K562 (cell line): ENCODE data around the gene SCP2. TPM values are rescaled to one million over a fixed set of nuclear protein-coding genes. Genes with fewer than 3 reads are reported as not detected.

ENCODE experiments used
- ARID1B ChIP-seq: fragments of 450-650 bp; IDR thresholded peaks from 2 replicates; pipeline ENCODE4 v1.6.1; 2016; ENCODE audit warnings: antibody characterized with exemption, mild to moderate bottlenecking, inconsistent platforms
- BCL6 ChIP-seq: fragments of 250-450 bp; sonication (Bioruptor Pico); IDR thresholded peaks from 2 replicates; pipeline ENCODE4 v1.4.0; 2020
- FOXK1 ChIP-seq: sonication (generic); formaldehyde crosslinking; IDR thresholded peaks from 2 replicates; pipeline ENCODE4 v1.8.0; 2022; ENCODE audit warnings: missing genetic modification reagents, mild to moderate bottlenecking, borderline replicate concordance
- FOXK2 ChIP-seq, 2 experiments: fragments of 450-650 bp; IDR thresholded peaks in 1 of 2; conservative IDR thresholded peaks in 1 of 2; 2 replicates each; pipeline ENCODE4 v1.6.1; 2016; ENCODE audit warnings: low read depth in 2 of 2, mild to moderate bottlenecking in 1 of 2
- NFE2L1 ChIP-seq: fragments of 450-650 bp; IDR thresholded peaks from 2 replicates; pipeline ENCODE4 v1.6.1; 2016; ENCODE audit warnings: missing genetic modification characterization, low read depth, mild to moderate bottlenecking, missing compliant biosample characterization, moderate library complexity, borderline replicate concordance
- NR2C1 ChIP-seq, 2 experiments: fragments of 450-650 bp; IDR thresholded peaks; 2 replicates each; pipeline ENCODE4 v1.6.1; 2017; ENCODE audit warnings: mild to moderate bottlenecking in 2 of 2, antibody characterized with exemption in 1 of 2, inconsistent platforms in 1 of 2, missing compliant biosample characterization in 1 of 2, missing genetic modification characterization in 1 of 2
- RB1 ChIP-seq: fragments of 450-650 bp; IDR thresholded peaks from 2 replicates; pipeline ENCODE4 v1.6.1; 2017; ENCODE audit warnings: low read depth, mild to moderate bottlenecking
- RBBP5 ChIP-seq: fragments of 200-600 bp; sonication (generic); IDR thresholded peaks from 2 replicates; pipeline ENCODE4 v1.6.1; 2012; ENCODE audit warnings: borderline replicate concordance, mild to moderate bottlenecking, low read length, control low read depth, inconsistent platforms; ENCODE audit not compliant: insufficient read depth, poor library complexity, severe bottlenecking
- SP1 ChIP-seq: sonication (generic); formaldehyde crosslinking; IDR thresholded peaks from 2 replicates; pipeline ENCODE4 v1.8.1; 2022; ENCODE audit warnings: mild to moderate bottlenecking, missing genetic modification reagents
- TAF1 ChIP-seq: IDR thresholded peaks from 2 replicates; pipeline ENCODE4 v1.6.1; 2011; ENCODE audit warnings: mild to moderate bottlenecking, low read length, moderate library complexity; ENCODE audit not compliant: insufficient read depth, control insufficient read depth, severe bottlenecking; ENCODE audit errors: extremely low read depth
- TAF7 ChIP-seq: fragments of 450-650 bp; IDR thresholded peaks from 2 replicates; pipeline ENCODE4 v1.6.1; 2016; ENCODE audit warnings: missing genetic modification characterization, missing compliant biosample characterization
- TSC22D4 ChIP-seq: fragments of 450-650 bp; IDR thresholded peaks from 2 replicates; pipeline ENCODE4 v1.6.1; 2016; ENCODE audit warnings: missing genetic modification characterization, missing biosample characterization, control low read depth
- YBX1 ChIP-seq: fragments of 450-650 bp; IDR thresholded peaks from 2 replicates; pipeline ENCODE4 v1.7.1; 2016; ENCODE audit warnings: mild to moderate bottlenecking
- ZNF507 ChIP-seq: conservative IDR thresholded peaks from 2 replicates; pipeline ENCODE4 v1.6.1; 2017; ENCODE audit warnings: missing genetic modification characterization, missing compliant biosample characterization
- ZNF668 ChIP-seq: fragments of 250-450 bp; sonication (Bioruptor Pico); IDR thresholded peaks from 2 replicates; pipeline ENCODE4 v1.8.0; 2022; ENCODE audit warnings: mild to moderate bottlenecking, inconsistent platforms
- ZNF76 ChIP-seq: fragments of 250-450 bp; sonication (Bioruptor Pico); IDR thresholded peaks from 2 replicates; pipeline ENCODE4 v1.4.0; 2020; ENCODE audit warnings: mild to moderate bottlenecking, moderate library complexity, borderline replicate concordance
- ZNF780A ChIP-seq: fragments of 250-450 bp; sonication (Bioruptor Pico); IDR thresholded peaks from 2 replicates; pipeline ENCODE4 v1.5.0; 2021; ENCODE audit warnings: mild to moderate bottlenecking
- polyA plus RNA-seq, 8 experiments: library from polyadenylated mRNA; depleted of rRNA in 4 of 8; stranded (reverse) in 5 of 8; unstranded in 3 of 8; fragments of >200 nt; fragmentation: Nextera tagmentation in 2 of 8; fragmentation: Illumina TruSeq in 1 of 8; extraction: Ambion mirVana in 2 of 8; extraction: Trizol in 1 of 8; gene quantifications; 2 replicates each; pipeline versions ENCODE4 v1.2.1 to v1.2.3, GENCODE V29; 2011 to 2014; ENCODE audit warnings: inconsistent platforms in 1 of 8, missing spikeins in 1 of 8
- total RNA-seq, 7 experiments: library from RNA; depleted of rRNA in 6 of 7; stranded (reverse); fragments of >200 nt in 6 of 7; fragmentation: Illumina TruSeq in 2 of 7; extraction: Trizol in 2 of 7; gene quantifications; 2 replicates each; pipeline versions ENCODE4 v1.2.1 to v1.2.3, GENCODE V29; 2011 to 2021; ENCODE audit warnings: low replicate concordance in 1 of 7
- TF ChIP-seq, protein P1 (sequence below): fragments of 250-450 bp; sonication (Bioruptor Pico); IDR thresholded peaks from 2 replicates; pipeline ENCODE4 v1.5.1; 2021; ENCODE audit warnings: mild to moderate bottlenecking
- TF ChIP-seq, protein P2 (sequence below): fragments of 200-800 bp; sonication (Bioruptor generic); IDR thresholded peaks from 2 replicates; pipeline ENCODE4 v1.6.1; 2017; ENCODE audit warnings: missing genetic modification characterization, missing compliant biosample characterization
- TF ChIP-seq, protein P3 (sequence below): fragments of 250-450 bp; sonication (Bioruptor Pico); IDR thresholded peaks from 2 replicates; pipeline ENCODE4 v1.5.0; 2021; ENCODE audit warnings: mild to moderate bottlenecking, borderline replicate concordance
- TF ChIP-seq, protein P4 (sequence below): sonication (generic); formaldehyde crosslinking; IDR thresholded peaks from 2 replicates; pipeline ENCODE4 v1.8.1; 2022; ENCODE audit warnings: missing genetic modification reagents

SCP2 gene
- total and polyA plus RNA-seq, 9 of the 15 experiments (the other 6 are each of a cell fraction or from before 2014, with no cell fraction given): 63.8 to 258 (median 106) TPM

DNA sequence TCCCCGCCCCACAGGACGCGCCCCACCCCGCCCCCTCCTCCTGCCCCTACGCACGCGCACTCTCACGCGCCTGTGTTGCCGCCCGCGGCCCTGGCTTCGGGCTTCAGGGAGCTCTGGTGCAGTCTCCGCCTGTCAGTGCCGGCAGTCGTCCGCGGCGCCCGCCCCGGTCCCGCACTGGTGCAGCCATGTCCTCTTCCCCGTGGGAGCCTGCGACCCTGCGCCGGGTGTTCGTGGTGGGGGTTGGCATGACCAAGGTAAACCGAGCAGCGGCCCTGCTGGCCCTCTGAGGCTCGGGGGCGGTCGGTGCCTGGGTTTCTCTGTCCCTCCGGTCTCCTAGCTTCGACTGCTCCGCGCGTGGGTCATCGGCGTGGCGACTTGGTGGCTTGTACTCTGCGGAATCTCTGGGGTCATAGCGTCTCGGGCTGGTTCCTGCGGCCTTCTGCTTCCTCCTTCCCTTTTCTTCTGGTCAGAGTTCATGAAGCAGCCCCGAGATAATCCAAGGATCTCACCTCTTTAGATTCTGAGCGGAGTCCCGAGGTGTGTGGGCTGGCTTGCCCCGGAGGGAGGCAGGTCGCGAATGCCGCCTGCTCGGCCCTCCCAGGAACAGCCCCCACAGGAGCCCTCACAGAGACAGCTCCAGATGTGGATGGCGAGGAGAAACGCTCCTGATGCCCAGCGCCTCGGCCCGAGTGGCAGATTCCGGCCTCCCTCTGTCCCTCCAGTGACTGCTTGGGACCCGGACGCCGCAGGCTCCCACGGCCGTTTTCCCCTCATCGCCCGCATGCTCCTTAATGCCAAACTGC, at the start of gene SCP2 (continued):
- TF ChIP-seq TAF1 (peak; percentile 38), NR2C1 (IDR thresholded peaks at IDR 0.05) (no peak; the same call in 1 of the 2 replicates), NR2C1 (tag; IDR thresholded peaks at IDR 0.05) (peak; percentile 50; the same call in 1 of the 2 replicates), SP1 (CRISPR knock-in tag) (peak; percentile 43; the same call in 1 of the 2 replicates), FOXK1 (CRISPR knock-in tag) (peak; percentile 34; the same call in 1 of the 2 replicates), YBX1 (no peak), ZNF780A (no peak), ZNF507 (no peak), ARID1B (no peak), RBBP5 (peak; percentile 73), TSC22D4 (tag) (no peak), TAF7 (tag) (no peak), FOXK2 (conservative IDR thresholded peaks at IDR 0.05 in 1 of 2, IDR thresholded peaks at IDR 0.05 in 1 of 2; ENCODE audit: low read depth in 2 of 2) (no peak), BCL6 (CRISPR knock-in tag) (no peak), ZNF668 (CRISPR knock-in tag) (no peak), NFE2L1 (tag) (no peak), RB1 (peak; percentile 23; the same call in 1 of the 2 replicates), ZNF76 (CRISPR knock-in tag) (no peak)
- TF ChIP-seq, protein P1, sequence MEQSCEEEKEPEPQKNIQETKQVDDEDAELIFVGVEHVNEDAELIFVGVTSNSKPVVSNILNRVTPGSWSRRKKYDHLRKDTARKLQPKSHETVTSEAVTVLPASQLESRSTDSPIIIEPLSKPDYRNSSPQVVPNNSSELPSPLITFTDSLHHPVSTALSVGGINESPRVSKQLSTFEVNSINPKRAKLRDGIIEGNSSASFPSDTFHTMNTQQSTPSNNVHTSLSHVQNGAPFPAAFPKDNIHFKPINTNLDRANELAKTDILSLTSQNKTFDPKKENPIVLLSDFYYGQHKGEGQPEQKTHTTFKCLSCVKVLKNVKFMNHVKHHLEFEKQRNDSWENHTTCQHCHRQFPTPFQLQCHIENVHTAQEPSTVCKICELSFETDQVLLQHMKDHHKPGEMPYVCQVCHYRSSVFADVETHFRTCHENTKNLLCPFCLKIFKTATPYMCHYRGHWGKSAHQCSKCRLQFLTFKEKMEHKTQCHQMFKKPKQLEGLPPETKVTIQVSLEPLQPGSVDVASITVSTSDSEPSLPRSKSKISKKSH (CRISPR knock-in tag): no peak
- TF ChIP-seq, protein P2, sequence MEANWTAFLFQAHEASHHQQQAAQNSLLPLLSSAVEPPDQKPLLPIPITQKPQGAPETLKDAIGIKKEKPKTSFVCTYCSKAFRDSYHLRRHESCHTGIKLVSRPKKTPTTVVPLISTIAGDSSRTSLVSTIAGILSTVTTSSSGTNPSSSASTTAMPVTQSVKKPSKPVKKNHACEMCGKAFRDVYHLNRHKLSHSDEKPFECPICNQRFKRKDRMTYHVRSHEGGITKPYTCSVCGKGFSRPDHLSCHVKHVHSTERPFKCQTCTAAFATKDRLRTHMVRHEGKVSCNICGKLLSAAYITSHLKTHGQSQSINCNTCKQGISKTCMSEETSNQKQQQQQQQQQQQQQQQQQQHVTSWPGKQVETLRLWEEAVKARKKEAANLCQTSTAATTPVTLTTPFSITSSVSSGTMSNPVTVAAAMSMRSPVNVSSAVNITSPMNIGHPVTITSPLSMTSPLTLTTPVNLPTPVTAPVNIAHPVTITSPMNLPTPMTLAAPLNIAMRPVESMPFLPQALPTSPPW: peak; percentile 78
- TF ChIP-seq, protein P3, sequence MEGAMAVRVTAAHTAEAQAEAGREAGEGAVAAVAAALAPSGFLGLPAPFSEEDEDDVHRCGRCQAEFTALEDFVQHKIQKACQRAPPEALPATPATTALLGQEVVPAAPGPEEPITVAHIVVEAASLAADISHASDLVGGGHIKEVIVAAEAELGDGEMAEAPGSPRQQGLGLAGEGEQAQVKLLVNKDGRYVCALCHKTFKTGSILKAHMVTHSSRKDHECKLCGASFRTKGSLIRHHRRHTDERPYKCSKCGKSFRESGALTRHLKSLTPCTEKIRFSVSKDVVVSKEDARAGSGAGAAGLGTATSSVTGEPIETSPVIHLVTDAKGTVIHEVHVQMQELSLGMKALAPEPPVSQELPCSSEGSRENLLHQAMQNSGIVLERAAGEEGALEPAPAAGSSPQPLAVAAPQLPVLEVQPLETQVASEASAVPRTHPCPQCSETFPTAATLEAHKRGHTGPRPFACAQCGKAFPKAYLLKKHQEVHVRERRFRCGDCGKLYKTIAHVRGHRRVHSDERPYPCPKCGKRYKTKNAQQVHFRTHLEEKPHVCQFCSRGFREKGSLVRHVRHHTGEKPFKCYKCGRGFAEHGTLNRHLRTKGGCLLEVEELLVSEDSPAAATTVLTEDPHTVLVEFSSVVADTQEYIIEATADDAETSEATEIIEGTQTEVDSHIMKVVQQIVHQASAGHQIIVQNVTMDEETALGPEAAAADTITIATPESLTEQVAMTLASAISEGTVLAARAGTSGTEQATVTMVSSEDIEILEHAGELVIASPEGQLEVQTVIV (CRISPR knock-in tag): no peak
- TF ChIP-seq, protein P4, sequence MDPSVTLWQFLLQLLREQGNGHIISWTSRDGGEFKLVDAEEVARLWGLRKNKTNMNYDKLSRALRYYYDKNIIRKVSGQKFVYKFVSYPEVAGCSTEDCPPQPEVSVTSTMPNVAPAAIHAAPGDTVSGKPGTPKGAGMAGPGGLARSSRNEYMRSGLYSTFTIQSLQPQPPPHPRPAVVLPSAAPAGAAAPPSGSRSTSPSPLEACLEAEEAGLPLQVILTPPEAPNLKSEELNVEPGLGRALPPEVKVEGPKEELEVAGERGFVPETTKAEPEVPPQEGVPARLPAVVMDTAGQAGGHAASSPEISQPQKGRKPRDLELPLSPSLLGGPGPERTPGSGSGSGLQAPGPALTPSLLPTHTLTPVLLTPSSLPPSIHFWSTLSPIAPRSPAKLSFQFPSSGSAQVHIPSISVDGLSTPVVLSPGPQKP (CRISPR knock-in tag): no peak
